Body of pancreas (tissue), 4 donors: ENCODE measurements around the gene ARL17A. TPM values are rescaled to one million over a fixed set of nuclear protein-coding genes. Genes with fewer than 3 reads are reported as not detected.
A peak's percentile ranks its signal among the peaks of the same experiment; 100 is the strongest.
"Not testable (repeated sequence)": the region's sequence is repeated elsewhere in the genome, so short reads cannot be mapped to it uniquely, and the experiment has no call there.

Source experiments
- ATAC-seq: fragments of 150-250 bp; one replicate; pipeline ENCODE4 v1.9.1; 2016
- DNase-seq, 4 donors: peaks; one replicate each; pipeline ENCODE4 v3.0.0-alpha.2; 2019
- H3K27ac ChIP-seq, 4 donors: fragments of 200-600 bp; sonication (generic); 1 replicate in 3 of 4; 2 replicates in 1 of 4; pipeline versions ENCODE4 v1.5.1 to v1.6.1; 2016 to 2019; ENCODE audit warnings: mild to moderate bottlenecking in 1 of 4, mixed read lengths in 1 of 4, moderate library complexity in 1 of 4
- H3K27me3 ChIP-seq, 2 donors: fragments of 200-600 bp; sonication (generic); one replicate each; pipeline ENCODE4 v1.6.0; 2016; ENCODE audit warnings: mild to moderate bottlenecking in 1 of 2
- H3K36me3 ChIP-seq, 2 donors: fragments of 200-600 bp; sonication (generic); replicated peaks in 1 of 2; 2 replicates each; pipeline ENCODE4 v1.5.1; 2016; ENCODE audit warnings: low read depth in 2 of 2; ENCODE audit not compliant: insufficient read depth in 1 of 2
- H3K4me1 ChIP-seq: fragments of 200-600 bp; sonication (generic); one replicate; pipeline ENCODE4 v1.6.0; 2016
- H3K4me3 ChIP-seq, 2 donors: fragments of 200-600 bp; sonication (generic); 1 replicate in 1 of 2; 2 replicates in 1 of 2; pipeline ENCODE4 v1.5.1; 2016 to 2019
- H3K9me3 ChIP-seq, 3 donors: fragments of 200-600 bp; sonication (generic); 1 replicate in 2 of 3; 2 replicates in 1 of 3; pipeline ENCODE4 v1.5.1; 2016
- WGBS, 2 donors: methylation state at CpG; one replicate each; pipeline ENCODE4 v1.1.5; 2017; 5-methylcytosine and 5-hydroxymethylcytosine counted together
- intact Hi-C: fragments of 100-400 bp; cut with DNase I; formaldehyde crosslinking; loops from one replicate; pipeline ENCODE4 v1.15.1; 2023
- small RNA-seq: library from RNA; depleted of rRNA; stranded (forward); fragments of <200 nt; gene quantifications from one replicate; pipeline ENCODE3, GENCODE V24; 2016
- total RNA-seq, 2 donors: library from RNA; depleted of rRNA; stranded (reverse); fragments of >200 nt; gene quantifications; one replicate each; pipeline ENCODE4 v1.1.0, GENCODE V29; 2016

The ARL17A gene
- total RNA-seq, 2 donors from 2014 or later: 10.1 to 13.8 TPM

GRCh38 chr17:46512168-46512567, 67.3 kb downstream of the ARL17A start, which contains the start of gene LRRC37A2:
Gene LRRC37A2, plus strand, starts transcription at chr17:46512468. Its CDS starts 245 bp downstream, at chr17:46512713.
- not testable (repeated sequence) for ATAC-seq, DNase-seq

GRCh38 chr17:46505896-46506295, 73.6 kb downstream of the ARL17A start:
- H3K36me3 ChIP-seq, H3K4me3 ChIP-seq, DNase-seq, H3K4me1 ChIP-seq, intact Hi-C loops, H3K27ac ChIP-seq, H3K27me3 ChIP-seq, ATAC-seq, H3K9me3 ChIP-seq: not testable (repeated sequence)
- WGBS, 2 donors: 100% methylated on average over 6 of the region's 7 CpGs; no CpG with 5 or more reads in 1 of the 2 donors

More at GRCh38 chr17:46512168-46512567, 67.3 kb downstream of the ARL17A start, which contains the start of gene LRRC37A2:
- H3K36me3 ChIP-seq, H3K9me3 ChIP-seq, H3K27me3 ChIP-seq, intact Hi-C loops, H3K4me3 ChIP-seq, H3K27ac ChIP-seq, H3K4me1 ChIP-seq: not testable (repeated sequence)
- WGBS, 2 donors: 100% methylated on average over 1 to 3 of the region's 11 CpGs

- no CpG with 5 or more reads among the region's 6 CpGs for WGBS, 2 donors
- H3K9me3 ChIP-seq, ATAC-seq, H3K36me3 ChIP-seq, H3K4me3 ChIP-seq, H3K4me1 ChIP-seq, intact Hi-C loops, H3K27me3 ChIP-seq, H3K27ac ChIP-seq, DNase-seq: not testable (repeated sequence)
Observed at GRCh38 chr17:46499437-46500139, 79.9 kb downstream of the ARL17A start.

GRCh38 chr17:46492021-46492420, 87.5 kb downstream of the ARL17A start:
- DNase-seq, H3K4me3 ChIP-seq, H3K9me3 ChIP-seq, H3K4me1 ChIP-seq, H3K27ac ChIP-seq, H3K27me3 ChIP-seq, H3K36me3 ChIP-seq, ATAC-seq, intact Hi-C loops: not testable (repeated sequence)
- 95 to 99% methylated on average over 12 to 14 of the region's 16 CpGs for WGBS, 2 donors

- H3K4me3 ChIP-seq, DNase-seq, H3K27ac ChIP-seq, intact Hi-C loops, H3K4me1 ChIP-seq, H3K36me3 ChIP-seq, H3K27me3 ChIP-seq, H3K9me3 ChIP-seq: not testable (repeated sequence)
- peak; percentile 58 for ATAC-seq
- WGBS, 2 donors: no CpG with 5 or more reads among the region's 2 CpGs
Observed at GRCh38 chr17:46481310-46481709, 98.2 kb downstream of the ARL17A start.

GRCh38 chr17:46478823-46479222, 100.7 kb downstream of the ARL17A start:
- H3K4me3 ChIP-seq, H3K4me1 ChIP-seq, H3K36me3 ChIP-seq, ATAC-seq, DNase-seq, H3K27ac ChIP-seq, intact Hi-C loops, H3K9me3 ChIP-seq, H3K27me3 ChIP-seq: not testable (repeated sequence)
- no CpG with 5 or more reads among the region's 3 CpGs for WGBS, 2 donors

GRCh38 chr17:46475583-46475982, 103.9 kb downstream of the ARL17A start:
- H3K27ac ChIP-seq, H3K4me1 ChIP-seq, H3K36me3 ChIP-seq, H3K9me3 ChIP-seq, H3K4me3 ChIP-seq, DNase-seq, ATAC-seq, H3K27me3 ChIP-seq, intact Hi-C loops: not testable (repeated sequence)
- 91% methylated on average over 2 of the region's 2 CpGs; no CpG with 5 or more reads in 1 of the 2 donors for WGBS, 2 donors

GRCh38 chr17:46474489-46474888, 105.0 kb downstream of the ARL17A start:
- H3K27ac ChIP-seq, H3K27me3 ChIP-seq, intact Hi-C loops, H3K4me1 ChIP-seq, H3K36me3 ChIP-seq, H3K9me3 ChIP-seq, ATAC-seq, DNase-seq, H3K4me3 ChIP-seq: not testable (repeated sequence)
- WGBS, 2 donors: no CpG with 5 or more reads among the region's 3 CpGs

GRCh38 chr17:46467618-46468017, 111.9 kb downstream of the ARL17A start:
- H3K36me3 ChIP-seq, DNase-seq, H3K27me3 ChIP-seq, intact Hi-C loops, H3K9me3 ChIP-seq, H3K4me3 ChIP-seq, H3K4me1 ChIP-seq, ATAC-seq, H3K27ac ChIP-seq: not testable (repeated sequence)
- 92 to 96% methylated on average over 2 to 4 of the region's 5 CpGs for WGBS, 2 donors

Small RNA genes within 50 kb of the gene (small RNA-seq; reads per million reads assigned to genes)
- gene RN7SL199P: not detected

Other genes with a start within 250 kb of the ARL17A start
- gene ARL17B, start 217.9 kb downstream of the ARL17A start, total RNA-seq: 10 to 100 TPM in 1 of 2 donors, 1 to 10 TPM in 1; 5.7 to 16.2 TPM
- gene LRRC37A2, start 67.2 kb downstream of the ARL17A start, total RNA-seq: 10 to 100 TPM in 1 of 2 donors, 1 to 10 TPM in 1; 8.2 to 12.7 TPM
- gene NSF, start 11.0 kb upstream of the ARL17A start, total RNA-seq: 10 to 100 TPM in 1 of 2 donors, 1 to 10 TPM in 1; 9.9 to 32.9 TPM
- gene WNT3, start 239.0 kb upstream of the ARL17A start, total RNA-seq: 1 to 10 TPM in 1 of 2 donors, under 1 TPM in 1; 0.26 to 1.6 TPM